ENCODE measurements around the gene KCNK7. TPM values are rescaled to one million over a fixed set of nuclear protein-coding genes. Genes with fewer than 3 reads are reported as not detected.

KCNK7 gene
- polyA plus RNA-seq, 3 donors: 4.3 TPM; not detected in 2

GRCh38 chr11:65558930-65559509, 36.6 kb downstream of the KCNK7 start:
- peak overlapping the region; percentile 65 to 67 for H3K4me3 Mint-ChIP-seq
- H3K4me1 ChIP-seq (ENCODE audit: control insufficient read depth in 1 of 2, insufficient read depth in 2 of 2, low read length in 2 of 2): peaks cover 14 to 41% of the 10 kb centered on the region in 2 donors
- no peak for DNase-seq

More at GRCh38 chr11:65558930-65559509, 36.6 kb downstream of the KCNK7 start:
- Histone ChIP-seq H3K9ac (ENCODE audit: insufficient read depth, low read length, poor library complexity, severe bottlenecking) (peak overlapping the region; percentile 57), H3K27me3 (ENCODE audit: control insufficient read depth in 2 of 2, insufficient read depth in 2 of 2, low read length in 2 of 2) (peaks cover 0 to 33% of the 10 kb centered on the region in 2 donors), H3K27ac (ENCODE audit: low read depth in 1 of 2, low read length in 2 of 2) (no peak overlapping the region), H3K4me3 (replicated peaks in 1 of 3; ENCODE audit: low read depth in 2 of 3, low read length in 3 of 3) (peak overlapping the region in 2 of 3 experiments; percentile 26 to 71), H3K36me3 (replicated peaks in 1 of 2; ENCODE audit: control insufficient read depth in 1 of 2, insufficient read depth in 2 of 2, low read length in 2 of 2) (no peaks in the 10 kb centered on the region), H3K79me2 (ENCODE audit: insufficient read depth, low read length) (no peaks in the 10 kb centered on the region), H2AFZ (ENCODE audit: insufficient read depth, low read depth, low read length, poor library complexity, severe bottlenecking) (peak overlapping the region; percentile 82), H4K20me1 (ENCODE audit: insufficient read depth, low read length) (no peaks in the 10 kb centered on the region), H3K4me2 (replicated peaks; ENCODE audit: extremely low read depth, low read length, poor library complexity, severe bottlenecking) (peak overlapping the region; percentile 81), H3K9me3 (replicated peaks in 1 of 2; ENCODE audit: control insufficient read depth in 1 of 2, insufficient read depth in 1 of 2, low read length in 2 of 2) (no peaks in the 10 kb centered on the region)
- Mint-ChIP-seq H3K4me1 (peaks cover 39% of the 10 kb centered on the region), H3K36me3 (peaks cover 0 to 9% of the 10 kb centered on the region in 2 donors), H3K9me3 (peaks cover 0 to 2% (median 0%) of the 10 kb centered on the region in 7 donors), H3K27ac (no peak overlapping the region), H3K27me3 (ENCODE audit: low read depth in 3 of 3) (peaks cover 21 to 45% (median 41%) of the 10 kb centered on the region in 3 donors)
- intact Hi-C loops (cut with micrococcal nuclease): no loop called here
- TF ChIP-seq CTCF (IDR thresholded peaks at IDR 0.05): no peak
- WGBS (ENCODE audit: insufficient coverage): 53% methylated on average over 17 of the region's 19 CpGs
